GM18507 (cell line): Measurements from ENCODE around the gene PKD1L1.

Experiments used
- DNase-seq: peaks from one replicate; pipeline ENCODE4 v3.0.0; 2011; ENCODE audit warnings: low read depth; ENCODE audit not compliant: insufficient read length; ENCODE audit errors: extremely low spot score
- FAIRE-seq: peaks from 2 replicates; lab custom pipeline; 2011; peaks lifted over from hg19 to GRCh38; lab: Jason Lieb, UNC

PKD1L1 gene

DNA sequence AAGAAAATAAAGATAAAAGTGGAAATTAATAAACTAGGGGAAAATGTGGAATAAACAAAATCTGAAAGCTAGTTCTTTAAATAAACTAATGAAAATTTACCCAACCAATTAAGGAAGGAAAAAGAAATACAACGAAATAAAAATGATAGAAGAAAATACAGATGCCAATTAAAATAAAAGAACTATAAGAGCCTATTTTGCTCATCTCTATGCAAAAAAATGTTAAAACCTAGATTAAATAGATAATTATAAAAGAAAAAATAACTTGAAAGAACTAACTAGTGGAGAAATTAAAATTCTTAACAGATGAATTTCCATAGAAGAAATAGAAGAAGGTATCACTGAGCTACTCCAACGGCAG is 32.7 kb downstream of the PKD1L1 start:
- no peak for DNase-seq
- no peak for FAIRE-seq

GRCh38 chr7:47914717-47915615 is 33.3 kb downstream of the PKD1L1 start:
- DNase-seq (no peak), FAIRE-seq (no peak)

- DNase-seq: no peak
- FAIRE-seq: no peak
Observed at GRCh38 chr7:47912332-47912731, 35.9 kb downstream of the PKD1L1 start.

DNA sequence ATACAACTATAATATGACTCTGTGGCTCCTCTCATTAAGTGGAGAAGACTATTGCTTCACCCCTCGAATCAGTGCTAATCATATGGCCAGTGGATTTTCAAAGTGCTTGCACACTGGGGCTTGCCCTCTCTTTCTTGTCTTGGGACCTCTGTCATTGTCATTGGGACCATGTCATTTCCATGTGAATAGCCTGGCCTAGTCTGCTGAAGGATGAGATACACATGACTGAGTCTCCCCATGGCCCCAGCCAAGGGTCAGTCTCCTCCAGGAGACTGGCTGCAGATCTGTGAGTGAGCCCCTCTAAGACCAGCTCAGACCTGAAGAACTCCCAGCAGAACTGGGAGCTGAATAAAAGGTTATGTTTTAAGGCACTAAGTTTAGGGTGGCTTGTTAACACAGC is 39.5 kb downstream of the PKD1L1 start:
- DNase-seq (no peak), FAIRE-seq (no peak)

GRCh38 chr7:47907981-47908616 is 40.2 kb downstream of the PKD1L1 start:
- FAIRE-seq: no peak

GRCh38 chr7:47906883-47907282 is 41.4 kb downstream of the PKD1L1 start:
- DNase-seq (no peak), FAIRE-seq (no peak)

More at GRCh38 chr7:47907981-47908616, 40.2 kb downstream of the PKD1L1 start:
- DNase-seq: no peak

GRCh38 chr7:47905076-47905920 is 43.0 kb downstream of the PKD1L1 start:
- FAIRE-seq (no peak), DNase-seq (no peak)

- no peak for DNase-seq
- FAIRE-seq: no peak
Observed at GRCh38 chr7:47902013-47902412, 46.3 kb downstream of the PKD1L1 start.

DNA sequence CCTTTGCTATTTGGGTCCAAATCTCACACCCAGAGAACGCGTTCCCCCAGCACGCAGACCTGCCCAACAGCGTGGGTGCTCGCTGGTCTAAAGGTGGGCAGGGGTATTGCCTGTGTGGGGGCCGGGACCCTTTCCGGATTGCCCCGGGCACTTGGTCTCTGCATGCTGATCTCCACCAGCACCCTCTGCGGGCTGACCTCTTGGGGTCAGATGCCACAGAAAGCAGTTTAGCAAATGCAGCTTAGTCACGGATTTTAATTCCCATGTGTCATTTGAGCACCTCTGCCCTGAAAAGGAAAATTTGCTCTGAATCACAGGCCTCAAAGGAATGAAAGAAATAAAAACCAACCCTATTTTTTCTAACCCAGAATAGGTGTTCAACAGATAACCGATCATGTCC is 46.7 kb downstream of the PKD1L1 start:
- no peak for FAIRE-seq
- DNase-seq: no peak

DNA sequence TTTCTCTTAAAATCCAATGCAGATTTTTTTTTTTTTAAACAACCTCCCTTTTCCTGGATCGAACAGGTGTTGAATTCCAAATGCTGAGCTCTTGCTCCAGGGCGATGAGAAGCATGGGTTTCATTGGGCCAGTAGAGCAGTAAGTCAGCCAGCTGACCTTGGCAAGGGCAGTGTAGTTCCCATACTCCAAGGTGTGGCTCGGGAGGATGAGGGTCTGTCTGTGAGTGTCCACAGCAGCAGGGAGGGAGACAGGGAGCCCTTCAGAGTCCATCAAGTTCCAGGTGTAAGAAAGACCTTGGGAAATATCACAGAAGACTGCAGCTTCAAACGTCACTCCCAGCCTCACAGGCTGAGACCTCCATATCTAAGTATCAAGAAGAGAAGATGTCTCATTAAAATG is 50.4 kb downstream of the PKD1L1 start:
- DNase-seq (no peak), FAIRE-seq (no peak)

DNA sequence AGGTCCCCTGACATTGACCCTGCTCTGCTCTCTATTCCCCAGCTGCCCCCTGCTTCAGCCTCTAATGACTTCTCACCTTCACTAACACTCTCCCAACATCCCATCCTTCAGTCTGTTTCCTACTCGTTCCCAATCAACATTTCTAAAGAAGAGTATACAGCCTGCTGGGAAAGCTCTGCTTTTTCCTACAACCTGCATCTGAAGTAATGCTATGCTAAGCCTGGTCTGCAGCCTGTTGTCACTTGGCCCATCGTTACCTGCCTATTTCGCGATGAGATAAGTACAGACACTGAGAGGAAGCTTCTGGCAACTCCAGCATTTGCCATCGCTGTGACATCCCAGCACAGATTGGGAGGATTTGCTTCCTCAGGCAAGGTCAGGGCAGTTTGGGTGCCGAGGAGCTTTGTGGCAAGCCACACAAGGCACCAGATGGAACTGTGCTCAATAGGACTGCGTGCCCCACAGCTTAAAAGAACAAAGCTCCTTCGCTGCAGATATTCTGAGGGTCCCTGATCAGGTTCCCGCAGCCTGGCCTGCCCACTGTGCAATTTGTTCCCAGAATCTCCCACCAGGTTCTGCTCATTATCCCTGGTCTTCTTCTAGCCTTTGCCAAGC is 51.4 kb downstream of the PKD1L1 start:
- DNase-seq: no peak
- FAIRE-seq: no peak

DNA sequence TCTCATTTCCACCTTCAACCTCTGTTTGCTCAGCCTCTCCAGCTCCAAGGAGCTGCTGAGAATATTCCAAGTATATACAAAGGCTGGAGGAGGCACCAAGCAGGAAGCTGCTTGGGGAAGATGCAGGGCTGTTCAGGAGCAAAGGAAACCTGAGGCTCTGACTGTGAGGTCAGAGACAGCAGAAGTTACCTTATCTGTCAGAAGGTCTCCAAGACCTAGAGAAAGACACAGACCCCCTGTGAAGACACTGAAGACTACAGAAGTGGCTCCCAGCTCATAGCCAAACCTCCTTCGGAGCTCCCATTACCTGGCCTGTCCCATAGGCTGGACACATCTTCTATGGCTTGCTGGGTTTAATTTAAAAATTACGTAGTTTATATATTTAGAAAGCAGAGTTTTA is 53.2 kb downstream of the PKD1L1 start:
- no peak for FAIRE-seq
- no peak for DNase-seq

DNA sequence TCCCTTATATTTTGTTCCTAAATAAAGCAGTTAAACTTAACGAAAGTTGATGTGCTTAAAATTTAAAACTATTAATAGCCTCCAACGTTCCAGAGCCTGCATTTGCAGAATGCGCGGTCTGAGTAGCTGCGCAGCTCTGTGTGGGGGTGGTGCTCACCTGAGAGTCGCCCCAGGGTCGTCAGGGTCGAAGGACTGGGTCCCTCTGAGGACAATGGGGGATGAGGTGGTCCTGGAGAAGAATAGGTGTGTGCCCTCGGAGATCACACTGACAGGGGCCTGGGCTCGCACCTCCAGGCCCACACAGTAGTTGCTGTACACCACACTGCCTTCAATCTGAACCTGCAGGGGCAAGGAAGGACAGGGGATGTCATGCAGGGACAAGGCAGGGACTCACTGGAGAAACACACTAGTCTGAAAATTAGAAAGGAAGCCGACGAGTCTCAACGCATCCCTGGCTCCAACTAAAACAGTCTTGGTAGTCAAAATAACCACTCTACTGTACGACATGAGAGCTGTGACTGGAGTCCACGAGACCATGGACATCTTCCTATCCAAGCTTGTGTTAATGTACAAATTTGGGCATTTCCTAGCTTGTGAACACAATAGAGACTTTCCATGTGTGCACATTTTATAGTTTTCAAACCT is 54.4 kb downstream of the PKD1L1 start:
- FAIRE-seq (no peak), DNase-seq (no peak)

- no peak for FAIRE-seq
- DNase-seq: no peak
Observed at GRCh38 chr7:47893238-47893637, 55.0 kb downstream of the PKD1L1 start.

GRCh38 chr7:47890606-47891005 is 57.7 kb downstream of the PKD1L1 start:
- DNase-seq: no peak
- FAIRE-seq: no peak

DNA sequence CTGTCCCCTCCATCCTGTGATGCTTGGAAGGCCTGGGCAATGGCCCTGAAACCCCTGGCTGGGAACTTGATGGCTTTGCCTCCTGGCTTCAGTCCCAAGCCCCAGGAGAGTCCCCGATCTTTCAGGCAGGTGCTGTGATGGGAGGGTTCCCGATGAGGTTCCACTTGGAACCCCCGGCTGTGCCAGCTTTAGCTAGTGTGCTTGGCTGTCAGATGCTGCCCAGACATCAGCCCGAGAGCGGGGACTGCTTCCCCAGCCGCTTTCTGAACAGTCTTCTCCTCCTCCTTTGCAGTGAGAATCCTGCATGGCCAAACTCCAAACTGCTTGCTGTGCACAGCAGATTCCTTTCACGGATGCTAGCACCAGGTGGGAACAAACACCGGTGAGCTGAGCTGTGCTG is 58.1 kb downstream of the PKD1L1 start:
- FAIRE-seq (no peak), DNase-seq (no peak)

DNA sequence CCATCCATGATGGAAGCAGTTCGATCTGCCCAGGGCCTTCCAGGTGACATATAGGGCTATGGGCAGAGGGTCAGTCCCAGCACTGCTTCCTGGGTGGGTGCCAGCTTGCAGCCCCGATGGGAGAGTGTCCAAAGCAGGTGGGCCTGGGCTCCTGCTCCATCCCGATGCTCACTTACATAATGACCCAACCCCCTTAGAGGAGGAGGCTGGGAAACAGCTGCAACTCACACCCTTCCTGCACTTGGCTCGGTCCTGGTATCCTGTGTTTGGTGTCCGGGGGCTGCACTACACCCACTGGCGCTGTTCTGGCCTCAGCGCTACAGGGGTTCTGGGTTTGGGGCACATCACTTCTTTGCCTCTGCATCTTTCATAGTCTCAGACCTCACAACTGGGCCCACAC is 58.5 kb downstream of the PKD1L1 start:
- DNase-seq: no peak
- no peak for FAIRE-seq

DNA sequence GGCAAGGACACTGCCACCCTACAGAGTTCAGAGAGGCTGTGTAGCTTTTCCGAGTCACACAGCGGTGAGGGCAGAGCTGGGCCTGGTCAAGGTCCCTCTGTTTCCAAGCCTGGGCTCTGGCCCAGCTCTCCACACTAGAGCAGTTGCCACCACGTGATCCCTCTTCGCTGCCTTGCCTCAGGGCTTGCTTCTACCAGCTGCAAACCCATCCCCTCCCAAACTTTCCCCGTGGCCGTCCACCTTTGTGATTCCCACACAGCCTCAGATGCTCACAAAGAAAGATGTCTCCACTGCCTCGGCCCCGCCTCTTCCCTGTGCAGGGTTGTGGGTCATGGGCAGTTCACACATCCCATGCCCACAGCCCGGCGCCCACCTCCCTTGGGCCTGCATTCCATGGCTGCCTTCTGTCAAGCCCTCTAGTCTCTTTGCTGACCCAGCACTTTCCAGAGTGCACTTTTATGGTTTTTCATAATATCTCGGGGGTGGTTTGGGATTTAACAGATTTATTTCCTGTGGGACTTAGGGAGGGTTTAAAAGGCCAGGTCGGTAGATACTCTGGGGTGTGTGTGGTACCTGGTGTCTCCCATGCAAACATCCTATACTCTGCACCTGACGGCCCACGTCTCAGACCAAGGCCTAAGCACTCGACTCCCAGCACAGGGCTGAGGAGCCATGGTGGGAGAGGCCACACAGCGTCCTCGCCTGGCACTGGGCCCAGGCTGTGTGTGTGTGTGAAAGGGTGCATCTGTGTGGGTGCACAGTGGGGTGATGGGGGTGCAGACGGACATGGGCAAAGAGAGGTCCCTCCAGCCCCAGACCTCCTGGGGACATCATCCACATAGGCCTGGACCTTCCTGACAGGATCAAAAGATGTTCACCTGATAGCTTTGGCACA is 59.6 kb downstream of the PKD1L1 start:
- no peak for DNase-seq
- FAIRE-seq: no peak
